GM12874 (cell line): ENCODE measurements around the gene GTPBP2.

Experiments used
- TF ChIP-seq, protein P1 (sequence below): IDR thresholded peaks from 2 replicates; pipeline ENCODE4 v1.5.1; 2011; ENCODE audit warnings: low read depth, mild to moderate bottlenecking, control low read depth, low read length, moderate library complexity; ENCODE audit not compliant: insufficient read depth

Gene GTPBP2

DNA sequence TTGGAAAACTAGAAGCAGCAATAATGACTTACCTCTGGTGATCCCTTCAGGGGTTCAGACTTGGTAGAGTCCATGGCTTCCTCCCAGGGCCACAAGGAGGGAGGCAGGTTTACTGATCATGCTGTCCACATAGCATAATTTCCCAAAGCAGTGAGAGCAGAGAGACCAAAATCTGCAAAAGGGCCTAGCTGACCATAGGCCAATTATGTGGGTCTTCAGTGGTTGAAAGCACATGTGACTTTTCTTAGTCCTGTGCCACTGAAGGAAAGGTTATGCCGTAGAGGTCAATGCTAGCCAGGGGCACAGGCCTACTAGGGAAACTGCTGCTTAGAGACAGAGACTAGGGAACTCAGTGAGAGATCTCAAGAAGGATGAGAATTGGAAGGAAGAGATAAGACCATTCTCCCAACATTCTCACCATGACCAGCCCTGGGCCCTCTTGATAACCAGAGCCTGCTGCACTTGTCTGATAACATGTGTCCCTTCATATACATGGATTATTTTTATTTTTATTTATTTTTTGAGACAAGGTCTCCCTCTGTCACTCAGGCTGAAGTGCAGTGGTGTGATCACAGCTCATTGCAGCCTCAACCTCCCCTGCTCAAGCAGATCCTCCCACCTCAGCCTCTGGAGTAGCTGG, 2.0 kb upstream of the GTPBP2 start:
- TF ChIP-seq, protein P1, sequence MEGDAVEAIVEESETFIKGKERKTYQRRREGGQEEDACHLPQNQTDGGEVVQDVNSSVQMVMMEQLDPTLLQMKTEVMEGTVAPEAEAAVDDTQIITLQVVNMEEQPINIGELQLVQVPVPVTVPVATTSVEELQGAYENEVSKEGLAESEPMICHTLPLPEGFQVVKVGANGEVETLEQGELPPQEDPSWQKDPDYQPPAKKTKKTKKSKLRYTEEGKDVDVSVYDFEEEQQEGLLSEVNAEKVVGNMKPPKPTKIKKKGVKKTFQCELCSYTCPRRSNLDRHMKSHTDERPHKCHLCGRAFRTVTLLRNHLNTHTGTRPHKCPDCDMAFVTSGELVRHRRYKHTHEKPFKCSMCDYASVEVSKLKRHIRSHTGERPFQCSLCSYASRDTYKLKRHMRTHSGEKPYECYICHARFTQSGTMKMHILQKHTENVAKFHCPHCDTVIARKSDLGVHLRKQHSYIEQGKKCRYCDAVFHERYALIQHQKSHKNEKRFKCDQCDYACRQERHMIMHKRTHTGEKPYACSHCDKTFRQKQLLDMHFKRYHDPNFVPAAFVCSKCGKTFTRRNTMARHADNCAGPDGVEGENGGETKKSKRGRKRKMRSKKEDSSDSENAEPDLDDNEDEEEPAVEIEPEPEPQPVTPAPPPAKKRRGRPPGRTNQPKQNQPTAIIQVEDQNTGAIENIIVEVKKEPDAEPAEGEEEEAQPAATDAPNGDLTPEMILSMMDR, result no peak

DNA sequence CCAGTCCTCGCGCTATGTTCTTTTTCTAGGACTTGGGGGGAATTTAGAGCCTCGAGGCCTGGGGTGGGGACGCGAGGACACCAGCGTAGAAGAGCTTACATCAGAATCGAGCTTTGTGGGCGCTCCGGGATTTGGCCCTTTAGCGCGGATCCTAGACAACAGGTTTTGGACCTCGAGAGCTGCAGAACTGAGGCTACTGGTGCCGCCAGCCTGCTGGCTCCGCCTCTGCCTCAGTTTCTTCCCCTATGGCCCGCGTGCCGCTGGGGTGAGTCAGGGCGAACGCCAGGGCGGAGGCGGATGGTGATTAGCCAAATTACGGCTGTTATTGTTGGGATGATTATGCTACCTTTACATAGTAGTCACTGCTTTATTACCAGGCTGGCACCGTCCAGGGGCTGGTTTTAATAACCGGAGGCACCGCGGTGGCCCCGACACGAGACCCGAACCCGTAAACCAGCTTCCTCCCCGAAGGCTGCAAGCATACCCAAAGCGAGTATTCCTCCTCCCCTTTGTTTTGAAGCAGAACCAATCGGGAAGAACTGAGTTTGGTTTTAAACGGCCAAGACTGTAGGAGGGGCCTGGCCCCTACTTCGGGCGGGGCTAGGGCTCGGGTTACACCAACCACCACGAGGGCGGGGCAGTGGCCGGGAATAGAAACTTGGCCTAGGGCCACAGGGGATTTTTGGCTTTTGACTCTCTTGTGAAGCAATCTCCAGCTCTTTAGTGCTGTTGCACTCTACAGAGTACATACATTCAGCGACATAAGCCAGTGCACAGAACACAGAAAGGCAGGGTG, 639 bp upstream of the GTPBP2 start:
- TF ChIP-seq, protein P1, result no peak

DNA sequence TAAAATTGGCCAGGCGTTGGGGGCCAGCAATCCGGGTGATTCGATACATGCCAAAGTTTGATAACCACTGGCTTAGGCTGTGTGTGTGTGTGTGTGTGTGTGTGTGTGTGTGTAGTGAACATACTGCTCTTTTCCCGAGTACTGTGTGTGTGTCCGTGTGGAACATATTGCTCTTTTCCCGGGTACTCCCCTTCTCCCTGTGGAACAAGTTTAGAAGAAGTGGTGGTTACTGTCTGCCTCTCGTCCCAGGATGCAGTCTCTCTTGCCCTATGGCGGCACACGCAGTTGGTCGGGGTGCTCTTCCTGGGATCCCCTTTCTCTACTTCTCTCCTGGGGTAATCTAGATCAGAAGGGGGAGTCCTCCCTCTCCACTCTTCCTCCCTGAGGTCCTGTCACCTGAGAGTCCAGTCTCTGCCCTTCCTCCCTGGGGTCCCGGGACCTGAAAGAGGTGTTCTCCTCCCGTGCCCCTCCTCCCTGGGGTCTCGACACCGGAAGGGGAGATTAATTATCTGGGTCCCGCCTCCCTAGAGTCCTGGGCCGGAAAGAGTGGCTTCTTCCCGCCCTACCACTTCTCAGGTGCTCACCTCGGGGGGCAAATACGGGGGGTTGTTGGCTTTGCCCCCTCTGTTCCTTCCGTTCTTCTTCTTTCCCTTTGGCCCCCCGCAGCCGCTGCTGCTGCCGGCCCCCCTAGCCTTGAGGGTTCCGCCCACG, 516 bp downstream of the GTPBP2 start:
- TF ChIP-seq, protein P1, result no peak

DNA sequence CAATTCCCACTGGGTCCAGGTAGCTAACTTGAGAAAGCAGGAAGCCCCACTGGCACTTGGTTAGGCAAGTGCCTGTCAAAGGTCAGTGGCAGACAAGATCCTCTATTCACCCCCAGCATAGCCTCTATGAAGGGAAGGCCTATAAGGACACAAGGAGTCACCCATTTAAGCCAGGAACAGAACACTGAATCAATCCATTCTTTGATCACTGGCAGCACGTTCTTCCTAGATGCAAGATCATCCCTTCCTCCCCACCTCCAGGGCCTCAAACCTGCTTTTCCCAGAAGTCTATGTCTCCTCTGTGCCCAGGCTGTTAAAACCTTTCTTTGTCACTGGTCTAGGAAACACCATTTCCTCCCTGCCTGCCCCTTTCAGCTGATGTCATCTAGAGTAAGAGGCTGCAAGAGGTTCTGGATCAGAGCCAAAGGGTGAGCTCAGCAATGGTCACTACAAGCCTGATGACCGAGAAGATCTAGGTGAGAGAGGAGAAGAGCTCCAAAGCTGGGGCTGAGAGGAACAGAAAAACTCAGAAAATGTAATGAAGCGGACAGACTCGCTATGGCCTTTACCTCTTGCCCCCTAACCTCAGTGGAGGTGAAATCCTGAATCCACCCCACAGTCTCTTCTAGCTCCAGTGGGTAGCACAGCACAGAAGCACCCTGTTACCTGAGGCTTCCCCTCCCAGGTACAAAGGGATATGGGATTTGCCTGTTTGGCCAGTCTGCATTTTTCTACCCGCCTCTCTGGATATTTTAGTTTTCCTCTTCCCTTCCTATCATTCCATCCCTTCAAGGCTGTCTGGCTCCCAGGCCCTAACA, 1.8 kb downstream of the GTPBP2 start:
- TF ChIP-seq, protein P1, result no peak

DNA sequence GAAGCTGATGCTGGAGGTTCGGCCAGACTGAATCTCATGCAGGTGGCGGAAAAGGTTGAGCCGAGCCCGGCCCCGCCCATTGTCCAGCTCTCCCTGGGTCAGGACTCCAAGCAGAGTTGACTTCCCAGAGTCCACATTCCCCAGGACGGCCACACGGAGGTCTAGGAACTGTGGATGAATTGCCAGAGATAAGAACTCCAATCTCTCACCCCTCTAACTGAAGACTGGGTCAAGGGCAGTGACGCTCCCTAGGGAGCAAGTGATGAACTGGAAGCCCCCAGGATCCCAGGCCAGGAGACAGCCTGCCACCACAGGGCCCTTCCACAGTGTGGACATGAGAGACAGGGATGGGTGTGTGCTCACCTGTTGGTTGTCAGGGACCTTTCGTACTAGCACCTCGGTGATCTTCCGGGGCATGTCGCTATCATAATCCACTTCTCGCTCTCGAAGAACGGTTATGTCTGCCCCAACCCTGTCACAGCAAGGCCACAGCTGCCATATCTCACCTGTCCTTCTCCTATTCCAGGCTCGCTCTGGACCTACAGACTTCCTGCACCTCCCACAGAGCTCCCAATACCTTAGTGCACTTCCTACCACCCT, 3.6 kb downstream of the GTPBP2 start:
- TF ChIP-seq, protein P1, result no peak

DNA sequence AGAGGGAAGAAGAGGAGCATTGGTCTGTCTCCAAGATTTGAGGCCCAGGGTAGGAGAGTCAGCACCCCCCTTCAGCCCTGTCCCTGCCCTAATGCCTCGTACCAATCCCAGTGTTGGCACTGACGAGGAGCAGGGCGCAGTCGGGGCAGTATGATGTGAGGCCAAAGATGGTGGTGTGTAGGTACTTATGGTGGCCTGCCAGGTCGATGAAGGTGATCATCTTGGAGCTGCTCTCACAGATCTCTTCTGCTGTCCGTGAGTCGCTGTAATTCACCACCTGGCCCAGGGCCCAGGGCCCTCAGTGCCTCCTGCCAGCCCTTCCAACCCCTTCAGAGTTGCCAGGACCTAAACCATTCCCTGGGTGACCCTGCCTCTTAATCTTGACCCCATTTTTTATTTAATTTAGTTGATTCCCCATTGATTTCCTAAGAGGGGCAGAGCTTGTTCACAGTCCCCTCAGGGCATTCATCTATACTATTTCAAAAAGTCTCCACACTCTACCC, 4.2 kb downstream of the GTPBP2 start:
- TF ChIP-seq, protein P1, result no peak
